GM18870 (cell line): ENCODE measurements around the gene DNAJC25.

Experiments
- ATAC-seq: cut with Tn5 transposase; IDR thresholded peaks from one replicate; pipeline ENCODE4 v1.9.1; 2021; ENCODE audit warnings: moderate library complexity; ENCODE audit not compliant: unreplicated experiment

Gene DNAJC25

GRCh38 chr9:111627260-111627963 lies 3.7 kb upstream of the DNAJC25 start:
- no peak for ATAC-seq

DNA sequence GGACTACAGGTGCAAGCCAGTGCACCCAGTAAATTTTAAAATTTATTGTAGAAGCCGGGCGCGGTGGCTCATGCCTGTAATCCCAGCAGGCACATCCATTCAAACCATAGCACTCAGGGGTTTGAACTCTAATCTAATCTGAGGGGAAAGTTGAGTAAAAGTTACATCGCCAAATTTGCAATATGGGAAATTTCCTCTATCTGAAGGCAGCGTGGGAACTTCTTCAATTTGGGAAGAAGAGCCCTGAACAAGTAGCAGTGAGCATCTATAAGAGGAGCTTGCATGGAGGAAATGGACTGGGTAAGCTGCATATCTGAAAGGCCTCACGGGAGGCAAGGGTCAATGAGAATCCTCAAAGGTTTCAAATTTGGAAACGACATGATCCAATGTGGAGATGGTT lies 2.7 kb upstream of the DNAJC25 start:
- ATAC-seq = no peak

- peak; percentile 21 for ATAC-seq
These were observed 761 bp upstream of the DNAJC25 start for GRCh38 chr9:111630182-111630963.

DNA sequence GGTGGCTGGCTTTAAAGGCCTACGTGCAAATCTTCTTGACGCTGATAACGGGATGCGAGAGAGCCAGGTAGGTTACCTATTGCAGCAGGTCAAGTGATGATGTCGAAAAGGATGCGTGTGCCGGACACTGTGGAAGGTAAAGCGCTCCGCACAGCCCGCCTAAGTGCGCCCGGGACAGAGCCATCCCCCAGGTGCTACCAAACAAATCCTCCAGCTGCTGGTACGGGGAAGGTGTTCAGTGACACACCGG lies 245 bp upstream of the DNAJC25 start:
- ATAC-seq = no peak

DNA sequence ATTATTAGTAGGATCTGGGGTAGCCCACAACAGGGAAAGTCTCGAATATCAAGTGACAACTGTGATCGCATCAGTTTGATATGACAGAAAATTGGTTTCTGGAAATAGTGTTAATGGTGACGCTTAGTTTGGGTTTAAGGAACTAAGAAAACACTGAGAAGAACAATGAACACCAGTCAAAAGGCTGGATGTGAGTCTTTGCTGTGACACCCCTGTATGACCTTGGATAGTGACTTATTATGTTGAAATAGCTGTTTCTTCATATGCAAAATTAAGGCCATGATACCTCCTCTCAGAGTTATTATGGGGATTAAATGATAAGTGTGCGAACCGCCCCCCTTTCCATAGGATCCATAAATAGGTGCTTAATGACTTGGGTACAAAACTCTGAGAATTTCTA lies 926 bp downstream of the DNAJC25 start:
- ATAC-seq = no peak

DNA sequence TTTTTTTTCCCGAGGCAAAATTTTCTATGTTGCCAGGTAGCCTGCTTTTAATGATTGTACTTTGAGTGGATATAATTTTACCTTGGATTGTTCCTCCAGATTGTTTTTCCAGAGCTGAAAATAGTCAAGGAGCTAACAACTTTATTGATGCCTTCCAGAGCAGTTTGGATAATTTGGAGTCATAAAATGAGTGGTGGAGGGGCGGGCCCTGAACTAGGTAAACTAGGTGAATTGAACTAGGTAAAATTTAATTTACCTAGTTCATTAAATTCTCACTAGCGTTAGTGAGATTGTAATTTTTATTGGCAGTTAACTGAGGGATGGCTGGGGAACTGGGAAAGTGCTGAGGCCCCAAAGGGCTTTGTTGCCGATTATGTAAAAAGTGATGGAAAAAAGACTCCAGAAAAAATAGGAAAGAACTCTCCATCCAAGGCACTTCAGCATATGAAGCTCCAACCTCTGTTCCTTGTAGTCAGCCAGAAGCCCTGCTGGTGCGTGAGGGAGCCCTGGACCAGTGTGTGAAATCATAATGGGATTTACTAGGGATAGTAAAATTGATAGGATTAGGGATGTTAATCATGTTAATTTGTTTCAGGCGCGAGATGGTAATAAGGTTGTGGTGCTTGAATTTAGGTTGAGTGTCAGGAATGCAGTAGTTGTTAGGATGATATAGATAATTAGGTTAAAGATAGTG lies 1.7 kb downstream of the DNAJC25 start:
- no peak for ATAC-seq

DNA sequence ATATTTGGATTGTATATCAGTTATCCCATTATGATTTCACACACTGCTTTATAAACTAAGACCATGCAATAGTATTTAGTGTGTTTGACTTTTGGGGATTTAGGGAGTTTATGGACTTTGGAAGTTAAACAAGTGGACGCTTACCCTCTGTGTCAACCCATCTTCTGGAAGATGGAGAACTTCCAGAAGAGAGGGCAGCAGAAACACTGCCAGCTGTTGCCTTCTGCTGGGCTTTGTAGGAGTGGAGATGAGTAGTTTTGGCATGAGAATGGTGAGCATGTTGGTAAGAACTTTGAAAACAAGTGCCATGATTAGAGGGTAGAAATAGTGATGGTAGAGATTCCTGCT lies 2.2 kb downstream of the DNAJC25 start:
- ATAC-seq = no peak

DNA sequence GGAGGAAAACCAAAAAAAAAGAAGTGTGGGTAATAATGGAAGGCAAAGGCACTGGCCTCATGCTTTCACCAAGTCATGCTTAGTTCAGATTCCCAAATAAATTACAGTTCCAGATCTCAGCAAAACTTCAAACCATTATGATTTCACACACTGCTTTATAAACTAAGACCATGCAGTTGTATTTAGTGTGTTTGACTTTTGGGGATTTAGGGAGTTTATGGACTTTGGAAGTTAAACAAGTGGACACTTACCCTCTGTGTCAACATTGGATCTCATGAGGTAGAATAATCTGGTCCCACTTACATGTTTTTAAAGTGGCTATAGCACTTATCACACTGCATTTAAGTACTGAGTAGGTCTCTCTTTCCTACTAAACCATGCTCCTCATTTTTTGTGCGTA lies 3.7 kb downstream of the DNAJC25 start:
- no peak for ATAC-seq

GRCh38 chr9:111637421-111637950 lies 6.4 kb downstream of the DNAJC25 start:
- ATAC-seq = no peak

DNA sequence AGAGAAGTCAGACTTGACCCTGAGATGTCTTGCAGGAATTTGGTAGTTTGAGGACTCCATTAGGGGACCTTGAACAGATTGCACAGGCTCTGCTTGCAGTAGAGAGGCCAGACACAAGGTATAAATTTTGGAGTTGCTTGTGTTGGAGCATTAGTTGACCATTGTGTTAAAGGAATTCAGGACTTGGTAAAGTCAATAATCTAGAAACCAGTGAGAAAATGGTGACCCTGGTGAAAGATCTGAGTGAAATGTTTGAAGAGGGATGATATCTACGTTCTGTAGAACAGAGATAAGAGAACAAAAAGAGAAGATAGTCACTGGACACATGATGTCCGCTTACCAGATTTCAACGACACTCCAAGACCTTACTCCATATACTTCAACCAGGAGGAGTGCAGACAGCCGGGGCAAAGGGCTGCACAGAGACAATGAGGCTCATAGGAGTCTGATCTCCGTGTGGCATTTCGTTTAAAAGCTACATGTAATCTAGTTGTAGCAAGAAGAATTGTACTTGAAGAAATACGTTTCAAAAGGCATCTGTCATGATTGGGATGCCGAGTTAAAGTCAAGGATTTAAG lies 13.2 kb downstream of the DNAJC25 start:
- no peak for ATAC-seq

- ATAC-seq = no peak
These were observed 14.7 kb downstream of the DNAJC25 start for GRCh38 chr9:111645806-111646205.

DNA sequence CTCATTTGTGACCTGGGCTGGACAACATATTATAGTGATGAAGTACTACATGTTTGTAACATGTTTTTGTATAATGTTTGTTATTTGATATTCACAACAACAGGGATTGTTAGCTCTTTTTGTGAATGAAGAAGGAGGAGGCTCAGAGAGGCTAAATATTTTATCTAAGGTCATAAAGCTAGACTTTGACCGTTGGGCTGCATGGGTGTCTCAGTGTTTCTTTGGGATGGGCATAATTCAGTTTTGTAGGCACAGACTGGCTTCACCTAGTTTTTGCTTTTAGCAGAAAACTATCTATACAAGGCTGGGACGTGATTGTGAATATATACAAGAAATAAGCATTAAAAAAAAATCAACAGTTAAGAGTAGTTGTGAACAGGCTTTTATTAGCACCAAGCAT lies 15.3 kb downstream of the DNAJC25 start:
- ATAC-seq = no peak

DNA sequence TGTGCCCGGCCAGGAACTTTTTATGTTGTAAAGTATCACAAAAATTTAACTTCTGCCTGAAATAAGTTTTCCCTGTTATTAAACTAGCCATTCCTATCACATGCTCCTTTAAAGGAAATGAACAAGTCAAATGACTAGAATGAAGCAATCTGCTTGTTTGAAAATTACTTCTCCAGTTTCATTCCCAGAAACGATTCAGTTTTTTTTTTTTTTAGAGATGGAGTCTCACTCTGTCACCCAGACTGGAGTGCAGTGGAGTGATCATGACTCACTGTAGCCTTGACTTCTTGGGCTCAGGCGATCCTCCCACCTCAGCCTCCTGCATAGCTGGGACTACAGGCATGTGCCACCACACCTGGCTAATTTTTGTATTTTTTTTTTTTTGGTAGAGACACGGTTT lies 16.9 kb downstream of the DNAJC25 start:
- ATAC-seq = no peak

GRCh38 chr9:111649016-111649415 lies 17.9 kb downstream of the DNAJC25 start:
- no peak for ATAC-seq

- no peak for ATAC-seq
These were observed 25.9 kb downstream of the DNAJC25 start for GRCh38 chr9:111657051-111657450.

DNA sequence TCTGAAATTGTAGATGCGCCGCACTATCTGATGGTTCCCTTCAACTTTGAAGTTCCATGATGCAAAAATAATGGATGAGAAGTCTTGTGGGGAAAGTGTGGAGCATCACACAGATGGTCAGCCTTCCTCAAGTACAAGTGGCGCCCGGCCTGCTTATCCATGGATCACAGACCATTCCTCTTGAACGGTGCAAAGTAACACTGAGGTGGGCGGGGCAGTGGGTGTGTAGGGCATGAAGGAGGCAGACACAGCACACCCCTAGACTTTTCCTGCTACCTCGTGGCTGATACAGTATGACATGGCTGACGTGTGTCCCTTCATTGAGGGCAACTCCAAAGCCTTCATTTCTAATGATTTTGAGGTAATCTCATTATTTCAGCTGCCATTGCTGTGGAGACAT lies 27.8 kb downstream of the DNAJC25 start:
- ATAC-seq = no peak

GRCh38 chr9:111659691-111660090 lies 28.6 kb downstream of the DNAJC25 start:
- ATAC-seq = no peak

DNA sequence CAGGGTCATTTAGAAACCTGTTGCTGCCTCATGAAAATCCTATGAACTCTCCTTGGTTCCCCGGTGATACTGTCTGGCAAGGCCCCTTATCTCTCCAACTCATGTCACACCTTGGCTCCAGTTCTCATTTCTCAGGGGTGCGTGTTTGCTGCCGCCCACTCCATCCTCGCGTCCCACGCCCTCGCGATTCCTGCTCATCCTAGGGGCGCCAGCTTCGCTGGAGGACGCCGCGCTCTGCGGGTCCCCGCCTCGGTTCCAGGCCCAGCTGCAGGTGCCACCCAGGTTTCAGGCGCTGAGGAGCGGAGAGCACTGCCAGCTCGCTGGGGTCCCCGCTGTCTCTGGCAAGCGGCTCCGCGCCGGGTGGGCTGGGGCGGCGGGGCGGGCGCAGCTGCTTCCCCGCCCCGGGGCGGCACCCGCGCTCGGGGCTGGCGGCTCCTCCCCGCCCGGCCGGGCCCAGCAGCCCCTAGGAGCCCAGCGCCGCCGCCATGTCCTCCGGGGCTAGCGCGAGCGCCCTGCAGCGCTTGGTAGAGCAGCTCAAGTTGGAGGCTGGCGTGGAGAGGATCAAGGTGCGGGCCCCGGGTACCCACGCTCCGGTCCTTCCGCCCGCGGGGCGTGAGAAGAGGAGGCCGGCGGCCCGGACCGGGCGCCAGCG lies 30.1 kb downstream of the DNAJC25 start, which contains the start of gene GNG10:
TSS of gene GNG10 (plus strand) at position 456 of the 652 bp plus-strand sequence. CDS start at position 486, 30 bp downstream.
- peak; percentile 40 for ATAC-seq

GRCh38 chr9:111661802-111662521 lies 30.8 kb downstream of the DNAJC25 start:
- peak; percentile 32 for ATAC-seq

- peak; percentile 13 for ATAC-seq
These were observed 31.6 kb downstream of the DNAJC25 start for GRCh38 chr9:111662576-111663300.
